CD14-positive monocyte (primary cell): Measurements from ENCODE around the gene ANP32A. TPM values are rescaled to one million over a fixed set of nuclear protein-coding genes. Genes with fewer than 3 reads are reported as not detected.

ENCODE experiments used
- DNase-seq, 3 donors: peaks; one replicate each; pipeline ENCODE4 v3.0.0-alpha.2; 2011 to 2022
- H2AFZ ChIP-seq: 2 replicates; pipeline ENCODE4 v1.6.0; 2012; ENCODE audit warnings: mild to moderate bottlenecking, low read depth, low read length, inconsistent platforms; ENCODE audit not compliant: insufficient read depth, poor library complexity, severe bottlenecking
- H3K27ac ChIP-seq, 2 donors: 1 replicate in 1 of 2; 2 replicates in 1 of 2; pipeline ENCODE4 v1.5.1; 2012 to 2013; ENCODE audit warnings: low read length in 2 of 2, control low read depth in 1 of 2, inconsistent platforms in 1 of 2, low read depth in 1 of 2, mild to moderate bottlenecking in 1 of 2
- H3K27me3 ChIP-seq, 2 donors: one replicate each; pipeline versions ENCODE4 v1.6.0 to v1.6.1; 2011 to 2013; ENCODE audit warnings: low read length in 2 of 2; ENCODE audit not compliant: control insufficient read depth in 2 of 2, insufficient read depth in 2 of 2
- H3K36me3 ChIP-seq, 2 donors: replicated peaks in 1 of 2; 1 replicate in 1 of 2; 2 replicates in 1 of 2; pipeline versions ENCODE4 v1.5.1 to v1.6.1; 2012 to 2013; ENCODE audit warnings: low read length in 2 of 2, control low read depth in 1 of 2, inconsistent platforms in 1 of 2, mild to moderate bottlenecking in 1 of 2; ENCODE audit not compliant: insufficient read depth in 2 of 2, control insufficient read depth in 1 of 2
- H3K4me1 ChIP-seq, 2 donors: 1 replicate in 1 of 2; 2 replicates in 1 of 2; pipeline versions ENCODE4 v1.5.1 to v1.6.1; 2012 to 2013; ENCODE audit warnings: low read length in 2 of 2, control low read depth in 1 of 2, inconsistent platforms in 1 of 2, mild to moderate bottlenecking in 1 of 2, moderate library complexity in 1 of 2; ENCODE audit not compliant: insufficient read depth in 2 of 2, control insufficient read depth in 1 of 2
- H3K4me2 ChIP-seq: replicated peaks from 2 replicates; pipeline ENCODE3; 2012; ENCODE audit warnings: low read length, moderate library complexity, mild to moderate bottlenecking; ENCODE audit not compliant: poor library complexity, severe bottlenecking; ENCODE audit errors: extremely low read depth
- H3K4me3 ChIP-seq, 3 experiments: fragments of 200-600 bp in 1 of 3; sonication (generic) in 1 of 3; replicated peaks in 1 of 3; 1 replicate in 2 of 3; 2 replicates in 1 of 3; pipeline ENCODE4 v1.5.1; 2011 to 2013; ENCODE audit warnings: low read length in 3 of 3, mild to moderate bottlenecking in 3 of 3, control low read depth in 2 of 3, low read depth in 2 of 3, inconsistent platforms in 1 of 3, moderate library complexity in 1 of 3
- H3K79me2 ChIP-seq: 2 replicates; pipeline ENCODE4 v1.6.0; 2012; ENCODE audit warnings: mild to moderate bottlenecking, control low read depth, inconsistent platforms, low read length, moderate library complexity; ENCODE audit not compliant: insufficient read depth
- H3K9ac ChIP-seq: 2 replicates; pipeline ENCODE4 v1.6.0; 2017; ENCODE audit warnings: low read length, mild to moderate bottlenecking; ENCODE audit not compliant: insufficient read depth, poor library complexity, severe bottlenecking
- H3K9me3 ChIP-seq, 2 donors: replicated peaks in 1 of 2; 1 replicate in 1 of 2; 2 replicates in 1 of 2; pipeline versions ENCODE4 v1.5.1 to v1.6.1; 2012 to 2013; ENCODE audit warnings: low read length in 2 of 2, control low read depth in 1 of 2; ENCODE audit not compliant: control insufficient read depth in 1 of 2, insufficient read depth in 1 of 2
- H4K20me1 ChIP-seq: 2 replicates; pipeline ENCODE4 v1.6.0; 2012; ENCODE audit warnings: mild to moderate bottlenecking, low read length, control low read depth, moderate library complexity; ENCODE audit not compliant: insufficient read depth
- H3K27ac Mint-ChIP-seq, 7 donors: one replicate each; pipeline ENCODE4 v1.8.0; 2020; ENCODE audit warnings: mild to moderate bottlenecking in 7 of 7, mixed read lengths in 7 of 7, moderate library complexity in 6 of 7, inconsistent platforms in 2 of 7
- H3K27me3 Mint-ChIP-seq, 3 donors: one replicate each; pipeline ENCODE4 v1.8.0; 2021 to 2022; ENCODE audit warnings: low read depth in 3 of 3, mild to moderate bottlenecking in 3 of 3, mixed read lengths in 3 of 3, moderate library complexity in 3 of 3, inconsistent platforms in 1 of 3
- H3K36me3 Mint-ChIP-seq, 2 donors: one replicate each; pipeline ENCODE4 v1.8.0; 2020; ENCODE audit warnings: mixed read lengths in 2 of 2, inconsistent platforms in 1 of 2, mild to moderate bottlenecking in 1 of 2
- H3K4me1 Mint-ChIP-seq: one replicate; pipeline ENCODE4 v1.8.0; 2020; ENCODE audit warnings: mild to moderate bottlenecking, mixed read lengths
- H3K4me3 Mint-ChIP-seq, 2 donors: one replicate each; pipeline ENCODE4 v1.8.0; 2020; ENCODE audit warnings: mild to moderate bottlenecking in 2 of 2, mixed read lengths in 2 of 2, moderate library complexity in 1 of 2
- H3K9me3 Mint-ChIP-seq, 7 donors: one replicate each; pipeline ENCODE4 v1.8.0; 2020 to 2022; ENCODE audit warnings: mixed read lengths in 7 of 7, mild to moderate bottlenecking in 6 of 7, moderate library complexity in 6 of 7, inconsistent platforms in 2 of 7
- WGBS: methylation state at CpG from one replicate; pipeline ENCODE4 v1.1.5; 2013; ENCODE audit warnings: missing lambda C conversion rate; ENCODE audit not compliant: insufficient coverage; 5-methylcytosine and 5-hydroxymethylcytosine counted together
- intact Hi-C, 2 donors: fragments of 100-400 bp; cut with micrococcal nuclease; formaldehyde crosslinking; loops; one replicate each; pipeline versions ENCODE4 v1.15.0 to v1.15.1; 2023
- polyA plus RNA-seq, 3 donors: library from polyadenylated mRNA; depleted of rRNA in 1 of 3; unstranded in 2 of 3; stranded (reverse) in 1 of 3; fragments of 300-500 nt in 2 of 3; fragments of >200 nt in 1 of 3; fragmentation: Illumina TruSeq in 2 of 3; gene quantifications; 1 replicate in 2 of 3; 2 replicates in 1 of 3; pipeline ENCODE4 v1.2.3, GENCODE V29; 2012 to 2021
- TF ChIP-seq, protein P1 (sequence below): fragments of 200-600 bp; IDR thresholded peaks from one replicate; pipeline ENCODE4 v1.8.0; 2022; ENCODE audit warnings: antibody characterized with exemption, mild to moderate bottlenecking

Gene ANP32A
- polyA plus RNA-seq, 3 donors, result 75.4 to 98.8 (median 86.8) TPM

DNA sequence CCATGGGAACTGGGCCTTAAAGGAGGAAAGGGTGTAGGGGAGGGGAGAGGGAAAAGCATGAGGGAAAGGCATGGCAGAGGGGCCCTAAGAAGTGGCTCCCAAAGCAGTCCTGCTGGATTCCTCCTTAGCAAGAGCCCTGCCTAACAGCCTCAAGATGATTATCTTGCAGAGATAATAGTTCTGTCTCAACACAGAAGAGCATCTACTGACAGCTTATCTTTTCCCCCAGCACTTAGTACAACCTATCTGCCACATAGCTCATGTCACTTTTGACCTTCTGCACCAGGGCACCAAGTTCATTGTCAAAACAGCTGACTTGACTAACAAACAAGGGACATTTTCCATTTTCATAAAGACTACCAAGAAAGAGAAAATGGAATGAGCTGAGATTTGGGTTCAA is 86.3 kb downstream of the ANP32A start:
- H3K4me1 ChIP-seq, result no peaks in the 10 kb centered on the region
- Mint-ChIP-seq H3K9me3 (peaks cover 0 to 2% (median 0%) of the 10 kb centered on the region in 7 donors), H3K27ac (no peak overlapping the region), H3K27me3 (peaks cover 0 to 3% (median 1%) of the 10 kb centered on the region in 3 donors), H3K4me1 (peaks cover 17% of the 10 kb centered on the region), H3K4me3 (peak overlapping the region in 1 of 2 donors; percentile 43), H3K36me3 (no peaks in the 10 kb centered on the region)
- H4K20me1 ChIP-seq, result no peaks in the 10 kb centered on the region
- TF ChIP-seq, protein P1, sequence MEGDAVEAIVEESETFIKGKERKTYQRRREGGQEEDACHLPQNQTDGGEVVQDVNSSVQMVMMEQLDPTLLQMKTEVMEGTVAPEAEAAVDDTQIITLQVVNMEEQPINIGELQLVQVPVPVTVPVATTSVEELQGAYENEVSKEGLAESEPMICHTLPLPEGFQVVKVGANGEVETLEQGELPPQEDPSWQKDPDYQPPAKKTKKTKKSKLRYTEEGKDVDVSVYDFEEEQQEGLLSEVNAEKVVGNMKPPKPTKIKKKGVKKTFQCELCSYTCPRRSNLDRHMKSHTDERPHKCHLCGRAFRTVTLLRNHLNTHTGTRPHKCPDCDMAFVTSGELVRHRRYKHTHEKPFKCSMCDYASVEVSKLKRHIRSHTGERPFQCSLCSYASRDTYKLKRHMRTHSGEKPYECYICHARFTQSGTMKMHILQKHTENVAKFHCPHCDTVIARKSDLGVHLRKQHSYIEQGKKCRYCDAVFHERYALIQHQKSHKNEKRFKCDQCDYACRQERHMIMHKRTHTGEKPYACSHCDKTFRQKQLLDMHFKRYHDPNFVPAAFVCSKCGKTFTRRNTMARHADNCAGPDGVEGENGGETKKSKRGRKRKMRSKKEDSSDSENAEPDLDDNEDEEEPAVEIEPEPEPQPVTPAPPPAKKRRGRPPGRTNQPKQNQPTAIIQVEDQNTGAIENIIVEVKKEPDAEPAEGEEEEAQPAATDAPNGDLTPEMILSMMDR, result no peak
- no peak overlapping the region for H3K4me2 ChIP-seq
- H3K9ac ChIP-seq, result no peak overlapping the region
- intact Hi-C loops, result loop anchor here (5.0 to 10.0 kb wide), 3 partner anchors 93 to 143 kb away; no protein-coding TSS in a partner anchor
- H3K36me3 ChIP-seq, result no peaks in the 10 kb centered on the region
- H3K27ac ChIP-seq, result no peak overlapping the region
- no peaks in the 10 kb centered on the region for H3K27me3 ChIP-seq
- no peak for DNase-seq
- peak overlapping the region; percentile 51 for H2AFZ ChIP-seq
- H3K9me3 ChIP-seq, result no peaks in the 10 kb centered on the region
- no peaks in the 10 kb centered on the region for H3K79me2 ChIP-seq
- no peak overlapping the region for H3K4me3 ChIP-seq

DNA sequence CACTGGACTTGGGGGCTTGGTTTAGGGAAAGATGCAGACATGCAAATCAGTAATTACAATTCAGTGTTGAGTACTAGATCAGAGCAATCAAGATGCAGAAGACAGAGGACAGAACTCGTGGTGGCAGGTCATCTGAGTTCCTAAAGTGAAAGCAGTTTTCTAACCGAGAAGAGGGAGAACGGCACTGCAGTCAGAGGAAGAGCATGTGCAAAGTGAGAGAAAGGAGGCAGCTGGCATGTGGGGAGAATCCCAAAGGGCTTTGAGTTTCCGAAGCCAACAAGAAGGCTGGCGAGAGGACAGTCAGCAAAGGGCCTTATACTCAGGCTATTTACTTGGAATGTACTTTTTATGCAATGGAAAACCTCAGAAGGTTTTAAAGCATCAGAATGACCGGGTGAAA is 87.0 kb downstream of the ANP32A start:
- Mint-ChIP-seq H3K27ac (peak overlapping the region in 3 of 7 donors; percentile 2 to 39 (median 37)), H3K4me3 (peak overlapping the region in 1 of 2 donors; percentile 70)

More for the DNA sequence above, 87.0 kb downstream of the ANP32A start:
- H2AFZ ChIP-seq, result peak overlapping the region; percentile 51
- H3K27me3 ChIP-seq, result no peaks in the 10 kb centered on the region
- WGBS, result 10% methylated on average over 3 of the region's 6 CpGs
- no peaks in the 10 kb centered on the region for H3K4me1 ChIP-seq
- Mint-ChIP-seq H3K36me3 (no peaks in the 10 kb centered on the region), H3K9me3 (peaks cover 0 to 2% (median 0%) of the 10 kb centered on the region in 7 donors), H3K4me1 (peaks cover 17% of the 10 kb centered on the region), H3K27me3 (peaks cover 0 to 3% (median 1%) of the 10 kb centered on the region in 3 donors)
- no peaks in the 10 kb centered on the region for H3K79me2 ChIP-seq
- H3K4me3 ChIP-seq, result no peak overlapping the region
- TF ChIP-seq, protein P1, result no peak
- no peak overlapping the region for H3K9ac ChIP-seq
- H4K20me1 ChIP-seq, result no peaks in the 10 kb centered on the region
- intact Hi-C loops, result loop anchor here (5.0 to 10.0 kb wide), 3 partner anchors 94 to 144 kb away; no protein-coding TSS in a partner anchor
- H3K27ac ChIP-seq, result no peak overlapping the region
- H3K4me2 ChIP-seq, result no peak overlapping the region
- peak in 1 of 3 donors; percentile 13 for DNase-seq
- H3K9me3 ChIP-seq, result no peaks in the 10 kb centered on the region
- H3K36me3 ChIP-seq, result no peaks in the 10 kb centered on the region
